GM18526 (cell line): ENCODE results near the gene INO80E.

Experiments used
- POLR2A ChIP-seq: IDR thresholded peaks from 3 replicates; pipeline ENCODE4 v1.6.1; 2011; ENCODE audit not compliant: insufficient read length; ENCODE audit errors: extremely low read depth

INO80E gene

DNA sequence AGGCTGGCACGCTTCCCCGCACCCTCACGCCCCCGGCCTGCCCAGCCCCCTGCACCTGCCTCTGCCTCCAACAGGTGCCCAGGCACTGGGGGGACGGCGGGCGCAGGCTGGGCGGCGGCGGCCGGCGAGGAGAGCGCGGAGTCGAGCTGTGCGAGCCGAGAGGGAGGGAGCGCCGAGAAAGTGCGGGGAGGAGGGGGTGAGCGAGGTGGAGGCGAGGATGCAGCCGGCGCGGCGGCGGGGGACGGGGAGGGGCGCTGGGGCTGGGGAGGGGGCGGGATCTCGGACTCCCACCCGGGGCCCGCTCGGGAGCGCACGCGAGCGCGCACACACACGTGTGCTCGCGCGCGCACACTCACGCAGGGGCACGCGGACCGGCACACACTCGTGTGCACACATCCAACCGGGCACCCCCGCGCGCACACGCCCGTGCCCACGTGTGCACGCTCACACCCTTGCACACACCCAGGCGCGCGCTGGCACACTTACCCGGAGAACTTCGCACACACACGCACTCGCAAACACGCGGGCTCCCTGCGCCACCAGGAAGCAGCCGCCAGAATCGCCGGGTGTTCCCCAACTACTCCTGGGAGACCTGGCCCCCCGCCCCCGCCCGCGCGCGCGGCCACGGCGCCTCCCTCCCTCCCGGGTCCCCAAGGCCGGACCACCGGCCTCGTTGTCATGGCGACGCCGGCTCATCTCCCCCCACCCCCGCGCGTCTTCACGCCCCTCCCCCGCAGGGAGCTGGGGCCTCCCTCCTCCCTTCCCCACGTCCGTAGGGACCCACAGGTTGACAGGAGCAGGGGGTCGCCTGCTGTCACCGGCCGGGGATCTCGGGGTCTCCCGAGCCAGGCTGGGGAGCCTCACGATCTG is 15.0 kb downstream of the INO80E start, which contains the start of gene DOC2A:
DOC2A (minus strand) TSS at position 184 of the 870 bp plus-strand sequence. CDS start 805 bp downstream, outside the sequence.
- no peak for TF ChIP-seq POLR2A

DNA sequence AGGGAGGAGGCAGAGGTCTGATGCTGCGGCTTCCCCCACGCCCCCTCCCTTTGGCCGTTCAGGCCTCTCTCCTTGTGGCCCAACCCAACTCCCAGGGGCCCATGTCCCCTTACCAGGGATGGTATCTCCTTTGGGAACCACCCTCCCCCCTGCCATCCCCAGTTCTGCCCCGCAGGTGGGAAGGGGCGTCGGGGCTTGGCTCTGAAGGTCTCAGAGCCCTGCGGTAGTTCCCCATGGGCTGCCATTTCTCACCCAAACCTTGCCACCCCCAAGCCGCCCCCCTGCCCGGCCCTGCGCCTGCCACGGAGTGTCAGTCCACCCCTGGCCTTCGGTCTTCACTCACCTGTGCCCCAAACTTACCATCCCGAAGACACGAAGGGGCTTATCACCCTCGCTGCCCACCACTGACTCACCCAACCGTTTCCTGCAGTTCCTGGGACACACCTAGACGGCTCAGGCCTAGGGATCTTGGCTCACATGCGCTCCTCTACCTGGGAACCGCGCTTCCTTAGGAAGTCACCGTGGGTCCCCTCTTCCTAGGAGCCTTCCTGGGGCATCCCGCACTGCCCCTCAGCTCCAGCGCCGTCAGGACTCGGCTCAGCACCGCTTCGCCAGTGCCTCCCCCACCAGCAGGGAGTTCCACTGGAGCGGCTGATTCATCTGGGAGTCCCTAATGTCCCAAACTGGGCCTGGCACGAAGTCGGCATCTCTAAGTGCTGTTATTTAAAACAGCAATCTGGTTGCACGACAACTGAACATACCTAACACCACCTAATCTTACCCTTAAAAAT is 15.9 kb downstream of the INO80E start:
- no peak for TF ChIP-seq POLR2A

DNA sequence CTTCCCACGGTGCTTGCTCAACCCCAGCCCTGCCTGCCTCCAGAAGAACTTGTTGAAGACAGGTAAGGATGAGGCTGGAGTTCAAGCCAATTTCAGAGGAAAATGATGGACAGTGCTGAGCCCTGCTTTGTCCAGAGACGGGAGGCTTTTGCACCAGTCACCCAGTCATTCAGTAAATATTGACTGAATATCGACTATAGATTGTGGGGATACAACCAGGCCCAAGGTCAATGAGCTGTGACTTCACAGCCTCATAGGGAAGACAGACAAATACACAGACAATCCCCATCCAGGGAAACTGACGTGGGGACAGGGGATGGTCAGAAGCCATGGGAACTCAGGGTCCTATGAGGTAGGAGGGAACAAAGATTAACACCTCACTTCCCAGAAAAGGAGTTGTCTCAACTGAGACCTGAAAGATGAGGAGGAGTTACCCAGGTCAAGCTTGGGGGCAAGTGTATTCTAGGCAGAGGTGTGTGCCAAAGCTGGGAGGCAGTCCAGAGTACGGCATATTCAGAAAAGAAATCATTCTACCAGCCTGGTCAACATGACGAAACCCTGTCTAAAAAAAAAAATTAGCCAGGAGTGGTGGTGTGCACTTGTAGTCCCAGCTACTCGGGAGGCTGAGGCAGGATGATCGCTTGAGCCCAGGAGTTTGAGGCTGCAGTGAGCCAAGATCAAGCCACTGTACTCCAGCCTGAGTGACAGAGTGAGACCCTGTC is 20.7 kb downstream of the INO80E start:
- TF ChIP-seq POLR2A: no peak

DNA sequence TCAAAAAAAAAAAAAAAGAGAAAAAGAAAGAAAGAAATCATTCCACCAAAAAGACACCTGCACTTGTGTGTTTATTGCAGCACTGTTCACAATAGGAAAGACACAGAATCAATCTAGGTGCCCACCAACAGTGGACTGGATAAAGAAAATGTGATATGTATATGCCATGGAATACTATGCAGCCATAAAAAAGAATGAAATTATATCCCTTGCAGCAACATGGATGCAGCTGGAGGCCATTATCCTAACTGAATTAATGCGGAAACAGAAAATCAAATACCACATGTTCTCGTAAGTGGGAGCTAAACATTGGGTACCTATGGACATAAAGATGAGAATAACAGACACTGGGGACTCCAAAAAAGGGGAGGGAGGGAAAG is 21.2 kb downstream of the INO80E start:
- TF ChIP-seq POLR2A: no peak

DNA sequence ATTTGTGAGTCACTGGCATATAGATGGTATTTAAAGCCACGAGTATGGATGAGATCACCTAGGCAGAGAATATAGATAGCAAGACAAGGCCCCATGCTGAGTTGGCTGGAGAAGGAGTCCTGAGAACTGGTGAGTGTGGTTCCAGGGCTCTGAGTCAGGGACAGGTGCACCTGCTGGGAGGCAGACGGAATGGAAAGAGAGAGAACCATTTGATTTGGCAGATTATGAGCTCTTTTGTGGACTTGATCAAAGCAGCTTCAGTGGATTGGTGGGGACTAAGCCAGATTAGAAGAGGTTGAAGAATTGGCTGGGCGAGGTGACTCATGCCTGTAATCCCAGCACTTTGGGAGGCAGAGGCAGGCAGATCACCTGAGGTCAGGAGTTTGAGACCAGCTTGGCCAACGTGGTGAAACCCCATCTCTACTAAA is 22.7 kb downstream of the INO80E start:
- no peak for TF ChIP-seq POLR2A

DNA sequence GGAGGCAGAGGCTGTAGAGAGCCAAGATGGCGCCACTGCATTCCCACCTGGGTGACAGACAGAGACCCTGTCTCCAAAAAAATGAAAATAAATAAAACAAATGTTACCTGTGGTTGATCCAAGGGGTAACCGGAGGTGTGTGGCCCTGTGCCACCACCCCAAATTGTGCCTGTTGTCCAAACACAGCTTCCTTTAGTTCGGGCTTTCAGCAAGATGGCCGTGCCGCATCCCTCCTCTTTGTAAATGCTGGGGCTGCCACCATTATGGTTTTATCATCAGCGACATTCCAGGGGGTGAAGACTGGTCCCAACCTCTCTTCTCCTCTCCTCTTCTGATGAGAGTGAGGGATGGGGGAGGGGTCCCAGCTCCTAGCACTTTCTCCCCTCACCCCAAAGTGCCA is 26.8 kb downstream of the INO80E start, which contains the start of gene C16orf92:
C16orf92 (plus strand) TSS at position 312 of the 400 bp plus-strand sequence. CDS start 143 bp downstream, outside the sequence.
- TF ChIP-seq POLR2A: no peak

DNA sequence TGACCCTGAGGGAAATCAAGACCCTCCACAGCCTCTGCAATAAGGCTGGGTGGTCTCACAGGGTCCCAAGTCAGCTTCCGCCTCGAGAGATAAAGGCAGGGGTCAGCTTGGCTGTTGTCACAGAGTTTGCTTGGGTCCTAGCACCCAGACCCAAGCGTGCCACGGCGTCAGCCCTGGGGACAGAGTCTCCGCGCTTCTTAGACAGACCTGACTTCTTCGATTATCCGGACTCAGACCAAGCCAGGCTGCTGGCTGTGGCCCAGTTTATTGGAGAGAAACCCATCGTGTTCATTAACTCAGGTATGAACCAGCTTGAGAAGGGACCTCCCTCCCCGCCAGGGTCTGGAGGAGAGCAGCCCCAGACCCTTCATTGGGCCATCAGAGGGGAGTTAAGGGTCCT is 27.5 kb downstream of the INO80E start:
- TF ChIP-seq POLR2A: no peak

DNA sequence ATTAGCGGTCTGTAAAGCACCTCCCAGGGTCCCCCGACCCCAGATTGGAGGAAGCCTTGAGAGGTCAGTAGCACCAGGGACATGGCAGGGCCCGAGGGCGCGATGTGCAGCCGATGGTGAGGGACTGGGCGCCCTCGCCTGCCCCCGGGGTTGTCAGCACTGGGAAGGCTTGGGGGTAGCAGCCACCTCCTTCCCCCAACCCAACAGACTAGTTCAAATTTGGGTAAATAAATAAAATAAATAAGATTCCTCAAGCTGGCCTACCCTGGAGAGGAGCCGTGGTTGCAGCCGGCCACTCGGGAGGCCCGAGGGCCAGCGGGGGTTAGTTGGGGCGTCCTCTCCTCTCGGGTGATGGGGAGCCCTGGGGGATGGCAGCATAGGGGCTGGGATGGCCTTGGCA is 28.4 kb downstream of the INO80E start:
- no peak for TF ChIP-seq POLR2A

DNA sequence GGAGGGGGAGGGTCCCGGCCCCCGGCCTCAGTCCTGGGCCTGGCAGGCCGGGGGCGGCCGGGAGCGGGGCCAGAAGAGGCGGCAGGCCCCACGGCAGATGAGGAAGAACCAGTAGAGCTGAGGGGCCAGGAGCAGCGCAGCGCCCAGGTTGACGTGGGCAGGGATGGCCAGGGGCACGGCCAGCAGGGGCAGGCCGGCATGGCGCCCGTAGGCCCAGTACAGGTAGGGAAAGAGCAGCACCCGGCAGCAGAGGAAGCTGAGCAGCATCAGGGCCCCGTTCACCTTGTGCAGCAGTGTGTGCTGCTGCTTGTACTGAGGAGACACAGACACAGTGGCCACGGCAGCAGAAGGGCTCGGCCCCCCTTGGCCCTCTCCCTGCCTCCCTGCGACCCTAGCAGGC is 29.1 kb downstream of the INO80E start:
- TF ChIP-seq POLR2A: no peak

DNA sequence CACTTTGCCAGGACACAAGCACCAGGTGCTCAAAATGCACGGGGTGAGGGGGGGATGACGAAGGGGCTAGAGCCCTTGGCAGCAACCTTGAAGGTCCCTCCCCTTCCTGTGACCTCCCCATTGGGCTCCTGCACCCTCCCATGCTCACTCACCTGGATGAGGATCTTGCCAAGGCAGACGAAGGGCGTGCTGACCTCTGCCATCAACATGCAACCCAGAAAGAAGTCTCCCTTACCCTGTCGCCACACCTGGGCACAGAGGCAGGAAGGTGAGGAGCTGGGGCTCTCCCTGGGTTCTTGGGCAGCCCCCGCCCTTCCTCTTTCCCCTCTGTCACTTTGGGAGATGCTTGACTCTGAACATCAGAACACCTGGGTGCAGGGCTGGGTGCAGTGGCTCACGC is 29.5 kb downstream of the INO80E start:
- TF ChIP-seq POLR2A: no peak

DNA sequence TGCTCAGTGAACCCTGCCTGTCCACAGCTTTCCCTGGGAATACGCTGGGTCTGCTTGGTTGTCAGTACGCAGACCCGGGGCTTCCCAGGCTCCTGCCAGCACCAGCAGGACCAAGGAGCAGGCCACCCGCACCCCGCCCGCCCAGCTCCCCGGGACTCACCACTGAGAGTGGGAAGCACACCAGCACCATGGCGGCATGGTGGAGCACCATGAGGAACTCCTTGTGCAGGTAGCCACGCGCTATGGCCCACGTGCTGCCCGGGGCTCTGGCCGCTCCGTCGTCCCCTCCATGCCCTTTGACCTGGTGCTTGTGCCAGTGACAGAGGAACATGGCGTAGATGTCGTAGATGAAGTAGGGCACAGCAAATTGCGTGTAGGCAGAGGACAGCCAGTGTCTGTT is 30.4 kb downstream of the INO80E start:
- TF ChIP-seq POLR2A: no peak

DNA sequence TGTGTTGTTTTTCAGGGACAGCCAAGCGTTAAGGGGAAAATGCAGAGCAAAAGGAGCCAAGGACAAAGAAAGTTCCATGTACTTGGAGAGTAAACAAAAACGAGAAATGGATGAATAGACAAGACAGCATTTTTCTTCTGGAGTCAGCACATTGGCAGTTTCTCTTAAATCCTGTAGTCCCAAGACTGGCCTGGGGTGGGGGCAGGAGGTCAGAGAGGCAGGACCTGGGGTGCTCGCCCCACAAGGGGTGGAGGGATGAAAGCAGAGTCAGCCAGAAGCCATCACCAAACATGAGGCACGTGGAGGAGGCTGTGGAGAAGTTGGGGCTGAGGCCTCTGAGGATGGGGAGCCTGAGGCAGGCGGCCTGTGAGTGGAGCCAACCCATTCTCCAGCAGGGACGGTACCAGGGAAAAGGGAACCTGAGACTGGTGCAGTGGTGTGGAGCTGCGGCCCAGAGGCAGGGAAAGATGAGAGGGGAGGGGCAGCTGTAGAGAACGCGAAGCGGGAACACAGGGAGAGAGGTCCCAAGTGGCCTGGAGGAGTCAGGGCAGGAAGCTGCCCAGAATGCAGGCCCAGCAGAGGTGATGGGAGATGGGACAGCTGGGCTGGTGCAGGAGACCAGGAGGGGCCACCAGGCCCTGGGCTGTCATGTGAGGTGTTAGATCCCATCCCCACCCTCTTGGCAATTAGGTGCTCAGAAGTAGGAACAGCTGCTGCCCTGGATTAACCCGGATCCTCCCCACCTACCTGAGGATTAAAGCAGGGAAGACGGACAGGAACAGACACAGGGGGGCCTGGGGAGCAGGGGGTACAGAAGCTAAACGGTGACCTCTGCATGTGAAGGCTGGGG is 31.8 kb downstream of the INO80E start:
- no peak for TF ChIP-seq POLR2A

DNA sequence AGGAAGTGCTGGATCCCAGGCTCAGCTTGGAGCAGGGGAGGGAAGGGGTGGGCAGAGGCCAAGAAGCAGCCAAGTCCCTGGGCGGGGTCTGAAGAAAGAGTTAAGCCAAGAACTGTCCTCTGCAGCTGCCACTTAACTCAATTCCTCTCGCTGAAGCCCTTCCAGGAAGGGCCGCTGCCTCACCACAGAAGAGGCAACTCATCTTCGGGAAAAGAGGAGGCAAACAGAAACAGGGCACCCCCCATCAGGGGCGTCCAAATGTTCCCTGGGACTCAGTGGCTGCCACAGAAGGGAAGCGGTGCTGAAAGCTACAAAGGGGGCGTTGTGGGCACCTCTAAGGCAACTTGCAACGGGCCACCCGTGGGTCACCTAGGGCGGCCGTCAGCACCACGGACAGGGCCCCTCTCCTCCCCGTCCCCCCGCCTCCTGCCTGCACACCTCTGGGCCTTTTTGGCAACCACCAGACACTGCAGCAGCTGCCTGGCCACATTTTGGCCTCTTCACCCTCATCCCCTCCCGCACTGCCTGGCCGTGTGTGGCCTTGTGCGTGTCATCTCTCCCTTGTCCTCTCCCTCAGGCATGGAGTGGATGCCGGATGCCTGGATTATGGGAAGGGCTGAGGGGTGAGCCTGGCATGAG is 32.5 kb downstream of the INO80E start:
- no peak for TF ChIP-seq POLR2A
